NB4 (cell line): ENCODE measurements around the gene HRG.

Source experiments
- MYC ChIP-seq: IDR thresholded peaks from 2 replicates; pipeline ENCODE4 v1.6.1; 2011; ENCODE audit warnings: low read depth, low read length
- POLR2A ChIP-seq: IDR thresholded peaks from 2 replicates; pipeline ENCODE4 v1.6.1; 2011; ENCODE audit warnings: mild to moderate bottlenecking; ENCODE audit not compliant: insufficient read length; ENCODE audit errors: extremely low read depth
- TF ChIP-seq, protein P1 (sequence below): IDR thresholded peaks from one replicate; pipeline ENCODE4 v1.5.1; 2012; ENCODE audit warnings: low read depth, low read length
- TF ChIP-seq, protein P2 (sequence below): IDR thresholded peaks from 2 replicates; pipeline ENCODE4 v1.6.1; 2011; ENCODE audit warnings: low read depth, low read length

DNA sequence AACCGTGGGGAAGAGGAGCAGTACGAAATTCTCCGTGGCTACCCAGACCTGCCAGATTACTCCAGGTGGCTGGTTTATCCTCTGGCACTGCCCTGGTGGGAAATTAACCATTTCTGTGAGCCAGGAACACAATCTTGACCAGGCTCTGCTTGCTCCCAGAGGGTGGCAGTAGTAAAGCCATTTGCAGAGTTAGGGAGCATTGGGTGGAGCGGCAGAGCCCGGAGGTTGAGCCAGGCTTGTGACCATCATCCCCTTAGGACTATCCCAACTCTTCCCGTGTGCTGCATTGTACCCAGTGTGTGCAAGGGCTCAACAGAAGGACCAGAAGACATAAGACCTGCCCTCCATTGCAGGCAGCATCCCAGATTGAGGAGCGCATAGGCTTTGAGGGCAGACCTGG lies 56.6 kb downstream of the HRG start:
- TF ChIP-seq, protein P1, sequence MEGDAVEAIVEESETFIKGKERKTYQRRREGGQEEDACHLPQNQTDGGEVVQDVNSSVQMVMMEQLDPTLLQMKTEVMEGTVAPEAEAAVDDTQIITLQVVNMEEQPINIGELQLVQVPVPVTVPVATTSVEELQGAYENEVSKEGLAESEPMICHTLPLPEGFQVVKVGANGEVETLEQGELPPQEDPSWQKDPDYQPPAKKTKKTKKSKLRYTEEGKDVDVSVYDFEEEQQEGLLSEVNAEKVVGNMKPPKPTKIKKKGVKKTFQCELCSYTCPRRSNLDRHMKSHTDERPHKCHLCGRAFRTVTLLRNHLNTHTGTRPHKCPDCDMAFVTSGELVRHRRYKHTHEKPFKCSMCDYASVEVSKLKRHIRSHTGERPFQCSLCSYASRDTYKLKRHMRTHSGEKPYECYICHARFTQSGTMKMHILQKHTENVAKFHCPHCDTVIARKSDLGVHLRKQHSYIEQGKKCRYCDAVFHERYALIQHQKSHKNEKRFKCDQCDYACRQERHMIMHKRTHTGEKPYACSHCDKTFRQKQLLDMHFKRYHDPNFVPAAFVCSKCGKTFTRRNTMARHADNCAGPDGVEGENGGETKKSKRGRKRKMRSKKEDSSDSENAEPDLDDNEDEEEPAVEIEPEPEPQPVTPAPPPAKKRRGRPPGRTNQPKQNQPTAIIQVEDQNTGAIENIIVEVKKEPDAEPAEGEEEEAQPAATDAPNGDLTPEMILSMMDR, result no peak
- TF ChIP-seq POLR2A (no peak), MYC (no peak)
- TF ChIP-seq, protein P2, sequence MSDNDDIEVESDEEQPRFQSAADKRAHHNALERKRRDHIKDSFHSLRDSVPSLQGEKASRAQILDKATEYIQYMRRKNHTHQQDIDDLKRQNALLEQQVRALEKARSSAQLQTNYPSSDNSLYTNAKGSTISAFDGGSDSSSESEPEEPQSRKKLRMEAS, result no peak
